Right ventricle myocardium inferior (tissue), 1 donor: ENCODE data around the gene NDUFAF5. TPM values are rescaled to one million over a fixed set of nuclear protein-coding genes. Genes with fewer than 3 reads are reported as not detected.

ENCODE experiments used
- ATAC-seq: fragments of 200-7000 bp; cut with Tn5 transposase; one replicate; pipeline ENCODE4 v1.9.1; 2020; ENCODE audit warnings: mild to moderate bottlenecking, moderate library complexity
- DNase-seq: peaks from one replicate; pipeline ENCODE4 v3.0.0; 2021; ENCODE audit errors: missing footprints
- intact Hi-C: fragments of 100-400 bp; cut with DNase I; formaldehyde crosslinking; loops from one replicate; pipeline ENCODE4 v1.11.0; 2022
- total RNA-seq: library from RNA; stranded (reverse); fragmentation: NEBNext Ultra II Directional; extraction: Animal tissue kit (Norgen Biotek cat#: 25700); gene quantifications from one replicate; pipeline ENCODE4 v1.2.1, GENCODE V29; 2021
- donor health status: DM: no; HTN: yes; CAD: no; lungs with severe emphysema.

NDUFAF5 gene
- total RNA-seq, 1 donor from 2014 or later: 71.6 TPM

- intact Hi-C loops: no loop called here
- DNase-seq (peak; percentile 78), ATAC-seq (peak; percentile 77)
Measured at GRCh38 chr20:13857304-13857703, 72.5 kb downstream of the NDUFAF5 start.

- intact Hi-C loops: no loop called here
- ATAC-seq: no peak
Measured at GRCh38 chr20:13857961-13858360, 73.1 kb downstream of the NDUFAF5 start.

GRCh38 chr20:13858439-13858838 is 73.6 kb downstream of the NDUFAF5 start:
- intact Hi-C loops: no loop called here
- DNase-seq (no peak), ATAC-seq (no peak)

More at GRCh38 chr20:13857961-13858360, 73.1 kb downstream of the NDUFAF5 start:
- no peak for DNase-seq

- ATAC-seq (no peak), DNase-seq (no peak)
- intact Hi-C loops: no loop called here
Measured at GRCh38 chr20:13858871-13859270, 74.0 kb downstream of the NDUFAF5 start.

- ATAC-seq (no peak), DNase-seq (no peak)
- intact Hi-C loops: no loop called here
Measured at GRCh38 chr20:13862245-13862644, 77.4 kb downstream of the NDUFAF5 start.

- DNase-seq (no peak), ATAC-seq (peak; percentile 46)
- intact Hi-C loops: no loop called here
Measured at GRCh38 chr20:13863244-13863643, 78.4 kb downstream of the NDUFAF5 start.

GRCh38 chr20:13865156-13865555 is 80.3 kb downstream of the NDUFAF5 start:
- DNase-seq (no peak), ATAC-seq (no peak)
- intact Hi-C loops: no loop called here

GRCh38 chr20:13865791-13866351 is 81.0 kb downstream of the NDUFAF5 start:
- intact Hi-C loops: no loop called here
- peak; percentile 23 for ATAC-seq
- no peak for DNase-seq

- no peak for ATAC-seq
- DNase-seq: peak; percentile 66
- intact Hi-C loops: no loop called here
Measured at GRCh38 chr20:13868331-13868730, 83.5 kb downstream of the NDUFAF5 start.

- no peak for DNase-seq
- intact Hi-C loops: no loop called here
- ATAC-seq: no peak
Measured at GRCh38 chr20:13870170-13870748, 85.4 kb downstream of the NDUFAF5 start.

Other genes with a start within 250 kb of the NDUFAF5 start
- gene TASP1, start 146.1 kb upstream of the NDUFAF5 start, total RNA-seq: 4.3 TPM
- gene ESF1, start 109 bp upstream of the NDUFAF5 start, total RNA-seq: 12.9 TPM
- gene SEL1L2, start 205.6 kb downstream of the NDUFAF5 start, total RNA-seq: 1.7 TPM
- 5.0 TPM for gene MACROD2, start 210.5 kb downstream of the NDUFAF5 start, total RNA-seq